PC-3 (cell line): ENCODE data around the gene SUSD3. TPM values are rescaled to one million over a fixed set of nuclear protein-coding genes. Genes with fewer than 3 reads are reported as not detected.

Source experiments
- ATAC-seq: fragments of 200-7000 bp; cut with Tn5 transposase; 2 replicates; pipeline ENCODE4 v1.9.1; 2020; ENCODE audit warnings: mild to moderate bottlenecking, moderate library complexity
- BruUV-seq: library from RNA; stranded (reverse); fragments of 400-500 nt; replicated peaks from 2 replicates; lab custom pipeline; 2021; lab: Mats Ljungman, UMichigan
- CTCF ChIA-PET: fragments of 300-600 bp; sonication (Branson Sonifier 250); formaldehyde crosslinking; loops from one replicate; lab custom pipeline; 2022; ENCODE audit warnings: antibody characterized with exemption; lab: Charles Lee
- POLR2A ChIA-PET: fragments of 300-600 bp; sonication (Branson Sonifier 250); formaldehyde crosslinking; loops from one replicate; lab custom pipeline; 2022; ENCODE audit warnings: antibody characterized with exemption; ENCODE audit not compliant: unreplicated experiment; lab: Charles Lee
- DNase-seq: peaks from one replicate; pipeline ENCODE4 v3.0.0-alpha.2; 2015
- H2AFZ ChIP-seq: fragments of 300-600 bp; sonication (generic); 2 replicates; pipeline ENCODE4 v1.6.0; 2016; ENCODE audit warnings: antibody characterized with exemption, low read length
- H3F3A ChIP-seq: fragments of 300-600 bp; sonication (generic); one replicate; pipeline ENCODE4 v1.6.0; 2017; ENCODE audit warnings: antibody characterized with exemption, low read length, control low read depth, mild to moderate bottlenecking; ENCODE audit not compliant: unreplicated experiment
- H3K27ac ChIP-seq: fragments of 300-600 bp; sonication (generic); 2 replicates; pipeline ENCODE4 v1.5.1; 2016; ENCODE audit warnings: mild to moderate bottlenecking, low read length
- H3K27me3 ChIP-seq: fragments of 300-600 bp; sonication (generic); 2 replicates; pipeline ENCODE4 v1.6.1; 2016; ENCODE audit warnings: low read length, mixed read lengths
- H3K36me3 ChIP-seq: fragments of 300-600 bp; sonication (generic); 2 replicates; pipeline ENCODE4 v1.6.1; 2016; ENCODE audit warnings: low read depth, mixed run types, low read length, mixed read lengths
- H3K4me1 ChIP-seq: fragments of 300-600 bp; sonication (generic); 2 replicates; pipeline ENCODE4 v1.5.1; 2016; ENCODE audit warnings: low read length; ENCODE audit not compliant: insufficient read depth
- H3K4me2 ChIP-seq: fragments of 300-600 bp; sonication (generic); 2 replicates; pipeline ENCODE4 v1.6.0; 2016; ENCODE audit warnings: low read length
- H3K4me3 ChIP-seq: fragments of 300-600 bp; sonication (generic); 2 replicates; pipeline ENCODE4 v1.5.1; 2016; ENCODE audit warnings: mild to moderate bottlenecking, low read length, mixed read lengths
- H3K79me2 ChIP-seq: fragments of 300-600 bp; sonication (generic); 2 replicates; pipeline ENCODE4 v1.6.1; 2017; ENCODE audit warnings: low read length, mixed read lengths
- H3K9ac ChIP-seq: fragments of 300-600 bp; sonication (generic); 2 replicates; pipeline ENCODE4 v1.6.0; 2016; ENCODE audit warnings: mild to moderate bottlenecking, low read length
- H3K9me2 ChIP-seq: fragments of 300-600 bp; sonication (generic); replicated peaks from 2 replicates; pipeline ENCODE4 v1.6.1; 2016; ENCODE audit warnings: mixed run types, low read length, mixed read lengths
- H3K9me3 ChIP-seq: fragments of 300-600 bp; sonication (generic); 2 replicates; pipeline ENCODE4 v1.6.1; 2016; ENCODE audit warnings: low read length, mixed read lengths
- H4K20me1 ChIP-seq: fragments of 300-600 bp; sonication (generic); 2 replicates; pipeline ENCODE4 v1.6.1; 2016; ENCODE audit warnings: low read length, mixed read lengths
- CTCF ChIP-seq: fragments of 300-600 bp; sonication (generic); conservative IDR thresholded peaks from 2 replicates; pipeline ENCODE4 v1.5.1; 2017; ENCODE audit warnings: antibody characterized with exemption, low read depth, mild to moderate bottlenecking, low read length
- EZH2 ChIP-seq: fragments of 300-600 bp; sonication (generic); IDR thresholded peaks from one replicate; pipeline ENCODE4 v1.6.1; 2017; ENCODE audit warnings: antibody characterized with exemption, mild to moderate bottlenecking, low read length; ENCODE audit not compliant: unreplicated experiment
- EZH2phosphoT487 ChIP-seq: fragments of 300-600 bp; sonication (generic); IDR thresholded peaks from 2 replicates; pipeline ENCODE4 v1.6.1; 2018; ENCODE audit warnings: mild to moderate bottlenecking, antibody characterized with exemption, low read length, borderline replicate concordance
- intact Hi-C: fragments of 100-400 bp; cut with micrococcal nuclease; formaldehyde crosslinking; loops from 2 replicates; pipeline ENCODE4 v1.9.0; 2023
- total RNA-seq: library from RNA; depleted of rRNA; stranded (reverse); fragments of >200 nt; gene quantifications from 2 replicates; pipeline ENCODE4 v1.2.3, GENCODE V29; 2014

The SUSD3 gene
- total RNA-seq, 1 experiment from 2014 or later = 13.4 TPM

GRCh38 chr9:93020151-93020550 is 38.4 kb upstream of the SUSD3 start:
- H2AFZ ChIP-seq = no peak overlapping the region
- H3K4me1 ChIP-seq = no peaks in the 10 kb centered on the region
- intact Hi-C loops = no loop called here
- H3F3A ChIP-seq = no peaks in the 10 kb centered on the region
- H3K27ac ChIP-seq = no peak overlapping the region
- POLR2A ChIA-PET = no interaction called here
- no peak overlapping the region for H3K9ac ChIP-seq
- DNase-seq (no peak), ATAC-seq (no peak)
- no peaks in the 10 kb centered on the region for H3K27me3 ChIP-seq
- H3K9me3 ChIP-seq = no peaks in the 10 kb centered on the region
- TF ChIP-seq EZH2 (no peak), CTCF (no peak), EZH2phosphoT487 (no peak)
- CTCF ChIA-PET = no interaction called here
- H3K79me2 ChIP-seq = no peaks in the 10 kb centered on the region
- no peaks in the 10 kb centered on the region for H4K20me1 ChIP-seq
- BruUV-seq = no TSS peak
- H3K4me2 ChIP-seq = no peak overlapping the region
- H3K36me3 ChIP-seq = no peaks in the 10 kb centered on the region
- H3K4me3 ChIP-seq = no peak overlapping the region
- no peaks in the 10 kb centered on the region for H3K9me2 ChIP-seq

- CTCF ChIA-PET = no interaction called here
These were observed 37.5 kb upstream of the SUSD3 start for GRCh38 chr9:93020771-93021670.

More at GRCh38 chr9:93020771-93021670, 37.5 kb upstream of the SUSD3 start:
- POLR2A ChIA-PET = no interaction called here
- intact Hi-C loops = no loop called here
- no TSS peak for BruUV-seq
- Histone ChIP-seq H2AFZ (no peak overlapping the region), H3K79me2 (no peaks in the 10 kb centered on the region), H3K9me3 (no peaks in the 10 kb centered on the region), H4K20me1 (no peaks in the 10 kb centered on the region), H3K9ac (no peak overlapping the region), H3K27me3 (no peaks in the 10 kb centered on the region), H3K36me3 (no peaks in the 10 kb centered on the region), H3K4me1 (no peaks in the 10 kb centered on the region), H3K27ac (no peak overlapping the region), H3K4me3 (no peak overlapping the region), H3K4me2 (no peak overlapping the region), H3F3A (no peaks in the 10 kb centered on the region), H3K9me2 (no peaks in the 10 kb centered on the region)
- TF ChIP-seq CTCF (no peak), EZH2phosphoT487 (no peak), EZH2 (no peak)
- no peak for ATAC-seq
- DNase-seq = no peak
